IMR-90 (cell line): Measurements from ENCODE around the gene ITCH. TPM values are rescaled to one million over a fixed set of nuclear protein-coding genes. Genes with fewer than 3 reads are reported as not detected.

Experiments used
- ATAC-seq: fragments of 200-7000 bp; cut with Tn5 transposase; 2 replicates; pipeline ENCODE4 v1.9.1; 2020; ENCODE audit warnings: low read depth, mild to moderate bottlenecking, moderate library complexity
- BruUV-seq: library from RNA; stranded (reverse); fragments of 400-500 nt; replicated peaks from 2 replicates; lab custom pipeline; 2021; lab: Mats Ljungman, UMichigan
- CTCF ChIA-PET: fragments of 300-600 bp; formaldehyde crosslinking; extraction: SDS; loops from one replicate; lab custom pipeline; 2021; ENCODE audit warnings: antibody characterized with exemption; lab: Yijun Ruan, JAX
- POLR2A ChIA-PET: fragments of 300-600 bp; sonication (Branson Sonifier 250); formaldehyde crosslinking; loops from one replicate; lab custom pipeline; 2022; ENCODE audit warnings: antibody characterized with exemption; ENCODE audit not compliant: unreplicated experiment; lab: Charles Lee
- DNase-seq: peaks from one replicate; pipeline ENCODE4 v3.0.0; 2013
- H2AFZ ChIP-seq: replicated peaks from 2 replicates; pipeline ENCODE3; 2013; ENCODE audit warnings: low read length, mild to moderate bottlenecking; ENCODE audit not compliant: poor library complexity
- H2AK5ac ChIP-seq: 2 replicates; pipeline ENCODE4 v1.6.1; 2013; ENCODE audit warnings: low read depth, low read length, inconsistent platforms
- H2AK9ac ChIP-seq: replicated peaks from 2 replicates; pipeline ENCODE3; 2013; ENCODE audit warnings: mild to moderate bottlenecking, low read depth, low read length, moderate library complexity; ENCODE audit not compliant: poor library complexity
- H2BK120ac ChIP-seq: 2 replicates; pipeline ENCODE4 v1.6.1; 2013; ENCODE audit warnings: low read depth, low read length, inconsistent platforms
- H2BK15ac ChIP-seq: 3 replicates; pipeline ENCODE4 v1.6.1; 2013; ENCODE audit warnings: low read depth, low read length, inconsistent platforms
- H2BK20ac ChIP-seq: 2 replicates; pipeline ENCODE4 v1.6.1; 2013; ENCODE audit warnings: low read depth, mild to moderate bottlenecking, inconsistent platforms, low read length, moderate library complexity
- H2BK5ac ChIP-seq: 2 replicates; pipeline ENCODE4 v1.6.1; 2013; ENCODE audit warnings: mild to moderate bottlenecking, low read depth, low read length, inconsistent platforms; ENCODE audit not compliant: poor library complexity, severe bottlenecking
- H3K14ac ChIP-seq: replicated peaks from 2 replicates; pipeline ENCODE4 v1.6.1; 2013; ENCODE audit warnings: low read depth, low read length, inconsistent platforms
- H3K18ac ChIP-seq: 2 replicates; pipeline ENCODE4 v1.6.1; 2013; ENCODE audit warnings: low read depth, low read length, control low read depth
- H3K23ac ChIP-seq: 2 replicates; pipeline ENCODE4 v1.6.1; 2013; ENCODE audit warnings: low read depth, low read length, inconsistent platforms
- H3K27ac ChIP-seq: 2 replicates; pipeline ENCODE4 v1.5.1; 2013; ENCODE audit warnings: mild to moderate bottlenecking, control low read depth, low read length; ENCODE audit not compliant: insufficient read depth
- H3K27me3 ChIP-seq: 2 replicates; pipeline ENCODE4 v1.6.1; 2013; ENCODE audit warnings: low read length; ENCODE audit not compliant: control insufficient read depth, insufficient read depth
- H3K36me3 ChIP-seq: 2 replicates; pipeline ENCODE4 v1.6.1; 2013; ENCODE audit warnings: low read length, mixed read lengths; ENCODE audit not compliant: control insufficient read depth, insufficient read depth
- H3K4ac ChIP-seq: 2 replicates; pipeline ENCODE4 v1.6.1; 2013; ENCODE audit warnings: low read depth, low read length, inconsistent platforms
- H3K4me1 ChIP-seq: 2 replicates; pipeline ENCODE4 v1.6.1; 2013; ENCODE audit warnings: low read length, mixed read lengths; ENCODE audit not compliant: control insufficient read depth, insufficient read depth
- H3K4me2 ChIP-seq: 2 replicates; pipeline ENCODE4 v1.6.1; 2013; ENCODE audit warnings: low read depth, mild to moderate bottlenecking, control low read depth, low read length, moderate library complexity
- H3K4me3 ChIP-seq: 2 replicates; pipeline ENCODE4 v1.5.1; 2013; ENCODE audit warnings: low read depth, mild to moderate bottlenecking, control low read depth, low read length, moderate library complexity; ENCODE audit not compliant: insufficient read depth
- H3K56ac ChIP-seq: 2 replicates; pipeline ENCODE4 v1.6.1; 2013; ENCODE audit warnings: low read length, inconsistent platforms; ENCODE audit not compliant: insufficient read depth; ENCODE audit errors: extremely low read depth
- H3K79me1 ChIP-seq, 2 experiments: 2 replicates each; pipeline ENCODE4 v1.6.1; 2013; ENCODE audit warnings: low read length in 2 of 2, inconsistent platforms in 1 of 2, low read depth in 1 of 2
- H3K9ac ChIP-seq: 2 replicates; pipeline ENCODE4 v1.6.1; 2013; ENCODE audit warnings: low read depth, low read length, control low read depth
- H3K9me1 ChIP-seq: 2 replicates; pipeline ENCODE4 v1.6.1; 2013; ENCODE audit warnings: low read length, inconsistent platforms; ENCODE audit not compliant: insufficient read depth
- H3K9me3 ChIP-seq: 2 replicates; pipeline ENCODE4 v1.6.1; 2013; ENCODE audit warnings: low read length; ENCODE audit not compliant: control insufficient read depth, insufficient read depth
- H4K20me1 ChIP-seq: 2 replicates; pipeline ENCODE4 v1.6.1; 2013; ENCODE audit warnings: low read length, inconsistent platforms; ENCODE audit not compliant: insufficient read depth
- H4K5ac ChIP-seq: 2 replicates; pipeline ENCODE4 v1.6.1; 2013; ENCODE audit warnings: mild to moderate bottlenecking, low read depth, low read length, control low read depth
- H4K8ac ChIP-seq, 2 experiments: 2 replicates each; pipeline ENCODE4 v1.6.1; 2013; ENCODE audit warnings: low read depth in 2 of 2, low read length in 2 of 2, control low read depth in 1 of 2, inconsistent platforms in 1 of 2
- H4K91ac ChIP-seq: 2 replicates; pipeline ENCODE4 v1.6.1; 2013; ENCODE audit warnings: low read depth, low read length, inconsistent platforms; ENCODE audit not compliant: insufficient read depth
- BHLHE40 ChIP-seq: fragments of 150-350 bp; IDR thresholded peaks from 2 replicates; pipeline ENCODE4 v1.6.1; 2016; ENCODE audit warnings: mild to moderate bottlenecking, low read depth, low read length
- CEBPB ChIP-seq: IDR thresholded peaks from 2 replicates; pipeline ENCODE4 v1.6.1; 2012; ENCODE audit warnings: low read depth, low read length, improper control_type of control experiment
- CHD1 ChIP-seq: IDR thresholded peaks from 2 replicates; pipeline ENCODE4 v1.6.1; 2012; ENCODE audit warnings: low read depth, low read length, improper control_type of control experiment
- CTCF ChIP-seq: conservative IDR thresholded peaks from 2 replicates; pipeline ENCODE4 v1.5.1; 2012; ENCODE audit warnings: mild to moderate bottlenecking, low read depth, low read length, improper control_type of control experiment
- FOS ChIP-seq: fragments of 150-350 bp; IDR thresholded peaks from 2 replicates; pipeline ENCODE4 v1.6.1; 2016; ENCODE audit warnings: low read depth, low read length
- MXI1 ChIP-seq: IDR thresholded peaks from 2 replicates; pipeline ENCODE4 v1.6.1; 2012; ENCODE audit warnings: low read depth, mild to moderate bottlenecking, low read length, moderate library complexity, borderline replicate concordance
- whole genome bisulfite sequencing, 2 experiments: methylation state at CpG; one replicate each; pipeline versions ENCODE4 v1.1.5 to v1.1.7; 2013; ENCODE audit warnings: missing lambda C conversion rate in 2 of 2; ENCODE audit not compliant: insufficient read length in 1 of 2; ENCODE audit errors: extremely low coverage in 2 of 2; 5-methylcytosine and 5-hydroxymethylcytosine counted together
- dilution Hi-C: fragments of 300-500 bp; cut with HindIII; formaldehyde crosslinking; loops from one replicate; pipeline ENCODE4 v1.14.3; 2018; ENCODE audit warnings: low sequenced_read_pairs; ENCODE audit not compliant: unreplicated experiment
- in situ Hi-C: fragments of 300-500 bp; cut with MboI; formaldehyde crosslinking; loops from 3 replicates; pipeline ENCODE4 v1.14.3; 2019; ENCODE audit warnings: low sequenced_read_pairs, inconsistent platforms, mixed read lengths
- intact Hi-C: fragments of 100-400 bp; cut with micrococcal nuclease; formaldehyde crosslinking; loops from 2 replicates; pipeline ENCODE4 v1.10.0; 2022
- polyA plus RNA-seq, 3 experiments: library from polyadenylated mRNA; depleted of rRNA; stranded (reverse); fragments of >200 nt; gene quantifications; 2 replicates each; pipeline ENCODE4 v1.2.3, GENCODE V29; 2012; ENCODE audit warnings: low replicate concordance in 1 of 3
- total RNA-seq: library from RNA; depleted of rRNA; stranded (reverse); fragments of >200 nt; gene quantifications from 2 replicates; pipeline ENCODE4 v1.2.3, GENCODE V29; 2012

The ITCH gene
- total and polyA plus RNA-seq, 2 of the 4 experiments (the other 2 are of a cell fraction), result 12.7 to 94.6 TPM

DNA sequence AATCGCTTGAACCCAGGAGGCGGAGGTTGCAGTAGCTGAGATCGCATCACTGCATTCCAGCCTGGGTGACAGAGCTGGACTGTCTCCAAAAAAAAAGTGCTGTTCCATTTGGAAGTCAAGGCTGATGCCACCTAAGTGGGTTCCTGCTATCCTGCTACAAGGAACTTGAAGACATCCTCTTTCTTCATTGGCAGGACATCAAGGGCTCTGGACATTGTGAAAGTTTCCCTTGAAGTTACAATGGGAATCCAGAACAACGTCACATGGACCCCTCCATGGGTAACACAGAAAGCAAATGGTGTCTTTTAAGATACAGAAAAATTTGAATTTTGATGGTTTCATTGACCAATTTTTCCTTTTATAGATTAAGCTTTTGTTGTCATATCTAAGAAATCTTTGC is 15.5 kb upstream of the ITCH start:
- no peak overlapping the region for H3K23ac ChIP-seq
- no peak for TF ChIP-seq CHD1
- TF ChIP-seq MXI1, result no peak
- TF ChIP-seq BHLHE40, result no peak
- TF ChIP-seq CEBPB, result no peak
- TF ChIP-seq CTCF, result no peak
- TF ChIP-seq FOS, result no peak
- no peaks in the 10 kb centered on the region for H3K4me1 ChIP-seq
- H2AK5ac ChIP-seq, result no peak overlapping the region; the same call in 1 of the 2 replicates
- H3K9me1 ChIP-seq, result 0 out of 2 replicates have a peak, but pooled peaks cover 5% of the 10 kb centered on the region
- H3K27me3 ChIP-seq, result no peaks in the 10 kb centered on the region
- H3K14ac ChIP-seq, result no peak overlapping the region
- no peak overlapping the region for H2AK9ac ChIP-seq
- no peak overlapping the region for H2BK15ac ChIP-seq
- H3K56ac ChIP-seq, result no peak overlapping the region
- intact Hi-C loops (no loop called here), in situ Hi-C loops (no loop called here), dilution Hi-C loops (no loop called here)
- no peak overlapping the region for H2BK120ac ChIP-seq
- no peaks in the 10 kb centered on the region for H3K36me3 ChIP-seq
- H3K9ac ChIP-seq, result no peak overlapping the region
- ATAC-seq (no peak), DNase-seq (no peak)
- H2AFZ ChIP-seq, result no peak overlapping the region
- no peak overlapping the region for H2BK20ac ChIP-seq
- H4K8ac ChIP-seq, result no peak overlapping the region
- H3K9me3 ChIP-seq, result no peaks in the 10 kb centered on the region
- ChIA-PET POLR2A (interaction anchor here (0.6 kb wide), 1 partner anchor 526 kb away, joined by 4 read pairs; no protein-coding TSS in a partner anchor), CTCF (interaction anchor here (0.6 kb wide), 1 partner anchor 8 kb away, joined by 5 read pairs; no protein-coding TSS in a partner anchor)
- H3K4me3 ChIP-seq, result no peak overlapping the region
- no peaks in the 10 kb centered on the region for H4K20me1 ChIP-seq
- no peak overlapping the region for H4K91ac ChIP-seq
- H3K27ac ChIP-seq, result no peak overlapping the region
- H4K5ac ChIP-seq, result no peak overlapping the region
- H3K4ac ChIP-seq, result no peak overlapping the region
- H3K79me1 ChIP-seq, result no peaks in the 10 kb centered on the region
- H2BK5ac ChIP-seq, result no peak overlapping the region
- no peak overlapping the region for H3K4me2 ChIP-seq
- 100% methylated on average over 1 of the region's 4 CpGs; no CpG with 5 or more reads in 1 of the 2 experiments for WGBS, 2 experiments
- no TSS peak for BruUV-seq
- no peak overlapping the region for H3K18ac ChIP-seq
